ENCODE data around the gene MAP4K1. TPM values are rescaled to one million over a fixed set of nuclear protein-coding genes. Genes with fewer than 3 reads are reported as not detected.

The MAP4K1 gene
- total and polyA plus RNA-seq, 2 of the 13 experiments (the other 11 are each of a cell fraction or from before 2014, with no cell fraction given): 0.24 to 0.89 TPM

DNA sequence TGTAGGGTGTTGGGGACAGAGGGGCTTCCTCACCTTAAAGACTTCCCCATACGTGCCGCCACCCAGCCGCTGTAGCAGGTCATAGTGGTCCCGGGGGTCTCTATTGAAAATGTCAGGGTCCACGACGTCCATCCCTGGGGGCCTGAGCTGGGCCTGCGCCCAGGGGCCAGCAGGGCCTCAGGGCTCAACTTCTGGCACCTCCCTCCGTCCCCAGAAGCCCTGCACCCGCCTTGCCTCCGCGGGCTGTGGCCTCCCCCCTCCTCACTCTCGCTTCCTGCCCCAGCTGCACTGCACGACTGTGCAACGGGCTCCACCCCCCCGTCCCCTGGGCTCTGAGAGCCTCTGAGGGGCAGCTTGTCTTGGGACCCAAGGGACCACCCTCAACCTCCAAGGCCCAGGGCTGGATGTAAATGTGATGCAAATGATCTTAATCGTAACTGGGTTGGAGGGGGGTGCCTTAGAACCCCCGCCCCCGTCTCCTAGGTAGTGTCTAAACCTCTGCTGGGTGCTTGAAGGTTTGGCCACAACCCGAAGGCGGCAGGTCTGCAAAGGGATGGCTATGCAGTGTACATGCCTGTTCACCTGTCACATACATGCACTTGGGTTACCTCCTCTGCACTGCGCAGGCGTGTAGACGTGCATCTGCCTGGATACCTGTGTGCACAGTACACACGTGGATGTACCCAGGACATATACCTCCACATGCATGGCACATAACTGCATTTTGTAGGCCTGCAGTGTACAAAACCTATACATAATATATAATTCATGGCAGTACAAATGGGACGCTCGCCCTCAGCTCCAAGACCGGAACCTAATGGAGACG lies at the start of gene MAP4K1 (continued):
- TF ChIP-seq, protein P1, sequence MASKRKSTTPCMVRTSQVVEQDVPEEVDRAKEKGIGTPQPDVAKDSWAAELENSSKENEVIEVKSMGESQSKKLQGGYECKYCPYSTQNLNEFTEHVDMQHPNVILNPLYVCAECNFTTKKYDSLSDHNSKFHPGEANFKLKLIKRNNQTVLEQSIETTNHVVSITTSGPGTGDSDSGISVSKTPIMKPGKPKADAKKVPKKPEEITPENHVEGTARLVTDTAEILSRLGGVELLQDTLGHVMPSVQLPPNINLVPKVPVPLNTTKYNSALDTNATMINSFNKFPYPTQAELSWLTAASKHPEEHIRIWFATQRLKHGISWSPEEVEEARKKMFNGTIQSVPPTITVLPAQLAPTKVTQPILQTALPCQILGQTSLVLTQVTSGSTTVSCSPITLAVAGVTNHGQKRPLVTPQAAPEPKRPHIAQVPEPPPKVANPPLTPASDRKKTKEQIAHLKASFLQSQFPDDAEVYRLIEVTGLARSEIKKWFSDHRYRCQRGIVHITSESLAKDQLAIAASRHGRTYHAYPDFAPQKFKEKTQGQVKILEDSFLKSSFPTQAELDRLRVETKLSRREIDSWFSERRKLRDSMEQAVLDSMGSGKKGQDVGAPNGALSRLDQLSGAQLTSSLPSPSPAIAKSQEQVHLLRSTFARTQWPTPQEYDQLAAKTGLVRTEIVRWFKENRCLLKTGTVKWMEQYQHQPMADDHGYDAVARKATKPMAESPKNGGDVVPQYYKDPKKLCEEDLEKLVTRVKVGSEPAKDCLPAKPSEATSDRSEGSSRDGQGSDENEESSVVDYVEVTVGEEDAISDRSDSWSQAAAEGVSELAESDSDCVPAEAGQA (IDR thresholded peaks at IDR 0.05; ENCODE audit: low read depth): peak; percentile 3; the same call in 1 of the 2 replicates
- TF ChIP-seq, protein P1 (CRISPR knock-in tag; IDR thresholded peaks at IDR 0.05; ENCODE audit: borderline replicate concordance): no peak
- no peak for TF ChIP-seq ZNF577 (CRISPR knock-in tag; IDR thresholded peaks at IDR 0.05; ENCODE audit: borderline replicate concordance, low read depth)
- no peak for TF ChIP-seq ZNF766 (CRISPR knock-in tag; IDR thresholded peaks at IDR 0.05; ENCODE audit: borderline replicate concordance)
- no peak for TF ChIP-seq ZNF547 (CRISPR knock-in tag; IDR thresholded peaks at IDR 0.05)
- TF ChIP-seq NONO (IDR thresholded peaks at IDR 0.05): no peak
- TF ChIP-seq NONO (CRISPR knock-in tag; conservative IDR thresholded peaks at IDR 0.05): 0 out of 2 replicates have a peak, but pooled peaks have one; percentile 1
- no peak for TF ChIP-seq ZNF564 (CRISPR knock-in tag; IDR thresholded peaks at IDR 0.05)
- TF ChIP-seq, protein P2, sequence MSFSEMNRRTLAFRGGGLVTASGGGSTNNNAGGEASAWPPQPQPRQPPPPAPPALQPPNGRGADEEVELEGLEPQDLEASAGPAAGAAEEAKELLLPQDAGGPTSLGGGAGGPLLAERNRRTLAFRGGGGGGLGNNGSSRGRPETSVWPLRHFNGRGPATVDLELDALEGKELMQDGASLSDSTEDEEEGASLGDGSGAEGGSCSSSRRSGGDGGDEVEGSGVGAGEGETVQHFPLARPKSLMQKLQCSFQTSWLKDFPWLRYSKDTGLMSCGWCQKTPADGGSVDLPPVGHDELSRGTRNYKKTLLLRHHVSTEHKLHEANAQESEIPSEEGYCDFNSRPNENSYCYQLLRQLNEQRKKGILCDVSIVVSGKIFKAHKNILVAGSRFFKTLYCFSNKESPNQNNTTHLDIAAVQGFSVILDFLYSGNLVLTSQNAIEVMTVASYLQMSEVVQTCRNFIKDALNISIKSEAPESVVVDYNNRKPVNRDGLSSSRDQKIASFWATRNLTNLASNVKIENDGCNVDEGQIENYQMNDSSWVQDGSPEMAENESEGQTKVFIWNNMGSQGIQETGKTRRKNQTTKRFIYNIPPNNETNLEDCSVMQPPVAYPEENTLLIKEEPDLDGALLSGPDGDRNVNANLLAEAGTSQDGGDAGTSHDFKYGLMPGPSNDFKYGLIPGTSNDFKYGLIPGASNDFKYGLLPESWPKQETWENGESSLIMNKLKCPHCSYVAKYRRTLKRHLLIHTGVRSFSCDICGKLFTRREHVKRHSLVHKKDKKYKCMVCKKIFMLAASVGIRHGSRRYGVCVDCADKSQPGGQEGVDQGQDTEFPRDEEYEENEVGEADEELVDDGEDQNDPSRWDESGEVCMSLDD (CRISPR knock-in tag; IDR thresholded peaks at IDR 0.05; ENCODE audit: borderline replicate concordance): no peak

All from HepG2 (cell line).